T-helper 1 cell (primary cell): ENCODE results near the gene DNM1.

Source experiments
- DNase-seq, 5 donors: peaks; one replicate each; pipeline ENCODE4 v3.0.0-alpha.2; 2012 to 2020
- total RNA-seq, 4 donors: gene quantifications; one replicate each; lab custom pipeline; 2026; lab: John Stamatoyannopoulos, UW

Gene DNM1
- total RNA-seq: 0 to 1.5 (median 0.89) reads per million in 4 donors

DNA sequence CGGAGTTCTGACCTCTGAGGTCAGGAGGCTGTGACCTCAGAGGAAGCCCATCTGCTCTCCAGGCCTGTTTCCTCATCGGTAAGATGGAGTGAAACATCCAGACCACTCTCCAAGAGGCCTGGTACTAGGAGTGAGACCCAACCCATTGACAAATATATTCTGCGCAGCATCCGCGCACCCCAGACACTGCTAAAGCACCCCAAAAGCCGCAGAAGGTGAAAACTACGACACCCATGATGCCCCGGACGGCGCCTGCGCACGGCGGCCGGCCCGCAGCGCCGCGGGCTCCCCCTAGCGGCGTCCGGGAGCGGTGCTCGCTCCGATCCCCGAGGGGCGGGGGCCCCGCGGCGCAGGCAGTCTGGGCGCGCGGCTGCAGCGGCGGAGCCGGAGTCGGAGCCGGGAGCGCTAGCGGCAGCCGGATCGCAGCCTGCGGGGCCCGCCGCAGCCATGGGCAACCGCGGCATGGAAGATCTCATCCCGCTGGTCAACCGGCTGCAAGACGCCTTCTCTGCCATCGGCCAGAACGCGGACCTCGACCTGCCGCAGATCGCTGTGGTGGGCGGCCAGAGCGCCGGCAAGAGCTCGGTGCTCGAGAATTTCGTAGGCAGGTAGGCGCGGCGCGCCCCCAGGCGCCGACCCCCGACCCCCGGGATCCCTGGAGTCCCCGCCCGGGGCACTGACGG, at the start of gene DNM1:
DNM1 (plus strand) TSS at position 356 of the 683 bp plus-strand sequence; CDS start at position 448, 92 bp downstream.
- peak; percentile 54 to 79 (median 56) for DNase-seq

GRCh38 chr9:128153947-128154695, 49.1 kb upstream of the DNM1 start:
- DNase-seq: no peak

- no peak for DNase-seq
Observed at GRCh38 chr9:128155736-128156500, 47.3 kb upstream of the DNM1 start.

- DNase-seq: peak; percentile 32 to 69 (median 53)
Observed at GRCh38 chr9:128159522-128159783, 43.7 kb upstream of the DNM1 start.

GRCh38 chr9:128159784-128160602, 43.2 kb upstream of the DNM1 start, which contains the start of gene BBLN:
TSS of gene BBLN (plus strand) at chr9:128160265. CDS start at chr9:128160408, 143 bp downstream.
- DNase-seq: peak; percentile 87 to 93 (median 91)

GRCh38 chr9:128160603-128160987, 42.6 kb upstream of the DNM1 start:
- DNase-seq: peak in 3 of 5 donors; percentile 10 to 46 (median 17)

DNA sequence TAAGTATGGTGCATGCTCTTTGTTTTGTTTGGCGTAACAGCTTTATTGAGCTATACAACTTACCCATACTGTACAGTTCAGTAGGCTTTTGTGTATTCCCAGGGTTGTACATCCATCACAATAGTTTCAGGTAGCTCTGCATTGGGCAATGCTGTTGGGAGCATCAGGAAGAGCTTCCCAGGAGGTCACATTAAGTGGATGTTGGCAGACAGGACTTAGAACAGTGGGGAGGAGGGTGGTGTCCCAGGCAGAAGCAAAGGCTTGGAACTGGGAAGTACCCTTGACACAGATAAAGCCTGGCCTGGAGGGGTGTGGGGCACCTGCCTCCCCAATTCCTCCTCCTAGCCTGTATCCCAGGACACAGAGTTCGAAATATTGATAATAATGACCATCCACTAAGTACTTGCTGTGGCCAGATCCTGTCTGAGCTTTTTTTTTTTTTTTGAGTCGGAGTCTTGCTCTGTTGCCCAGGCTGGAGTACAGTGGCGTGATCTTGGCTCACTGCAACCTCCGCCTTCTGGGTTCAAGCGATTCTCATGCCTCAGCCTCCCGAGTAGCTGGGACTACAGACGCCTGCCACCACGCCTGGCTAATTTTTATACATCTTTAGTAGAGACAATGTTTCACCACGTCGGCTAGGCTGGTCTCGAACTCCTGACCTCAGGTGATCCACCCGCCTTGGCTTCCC, 41.8 kb upstream of the DNM1 start:
- no peak for DNase-seq

DNA sequence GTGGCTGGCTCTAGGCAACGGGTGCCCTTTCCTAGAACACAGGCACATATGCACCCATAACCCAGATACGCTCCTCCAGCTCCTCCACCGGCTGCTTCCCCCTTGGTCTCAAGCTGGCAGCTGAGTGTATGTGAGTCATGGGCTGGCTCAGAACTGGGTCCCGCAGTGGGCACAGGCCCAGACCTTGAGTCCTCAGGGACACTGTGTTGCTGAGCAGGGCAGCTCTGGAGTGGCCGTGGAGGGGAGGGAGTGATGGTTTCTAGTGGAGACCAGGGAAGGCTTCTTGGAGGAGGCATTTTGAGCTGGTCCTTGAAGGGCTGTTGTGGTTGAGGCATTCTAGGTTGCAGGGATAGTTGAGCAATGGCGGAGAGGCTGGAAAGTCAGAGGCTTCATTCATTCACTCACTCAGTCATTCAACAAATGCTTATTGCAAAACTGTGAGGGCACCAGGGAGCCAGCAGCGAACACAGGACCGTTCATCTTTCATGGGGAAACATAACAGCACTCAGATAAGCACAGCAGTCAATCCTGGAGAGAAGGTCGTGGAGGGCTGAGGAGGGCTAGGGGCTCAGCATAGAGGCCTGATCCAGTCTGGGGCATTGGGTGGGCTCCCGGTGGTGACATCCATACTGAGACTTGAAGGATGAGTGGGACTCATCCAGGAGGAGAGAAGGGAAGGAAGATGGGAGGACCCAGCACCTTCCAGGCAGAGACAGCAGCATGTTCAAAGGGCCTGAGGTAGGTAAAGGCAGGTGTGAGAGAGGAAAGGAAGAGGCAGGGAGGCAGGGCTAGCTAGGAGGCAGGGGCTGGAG, 40.8 kb upstream of the DNM1 start:
- DNase-seq: no peak

GRCh38 chr9:128163027-128163515, 40.1 kb upstream of the DNM1 start:
- DNase-seq: no peak

- DNase-seq: no peak
Observed at GRCh38 chr9:128163523-128164306, 39.5 kb upstream of the DNM1 start.

DNA sequence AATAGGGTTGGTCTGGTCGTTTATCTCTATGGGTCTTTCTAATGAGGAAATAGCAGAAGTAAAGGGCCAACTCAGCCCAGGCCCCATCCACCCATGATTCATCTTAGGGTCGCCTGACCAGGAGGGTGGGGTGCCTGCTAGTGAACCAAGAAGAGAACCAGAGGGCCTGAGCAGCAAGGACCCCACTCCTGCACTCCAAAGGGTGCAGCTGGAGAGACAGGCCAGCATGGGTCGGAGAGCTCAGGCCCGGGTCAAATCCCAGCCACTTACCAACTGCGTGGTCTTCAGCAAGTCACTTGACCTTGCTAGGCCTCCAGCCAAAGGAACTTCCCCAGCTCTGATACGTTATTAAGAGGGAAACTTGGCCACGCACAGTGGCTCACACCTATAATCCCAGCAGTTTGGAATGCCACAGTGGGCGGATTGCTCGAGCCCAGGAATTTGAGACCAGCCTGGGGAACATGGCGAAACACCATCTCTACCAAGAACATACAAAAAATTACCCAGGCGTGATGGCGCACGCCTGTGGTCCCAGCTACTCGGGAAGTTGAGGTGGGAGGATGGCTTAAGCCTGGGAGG, 38.8 kb upstream of the DNM1 start:
- DNase-seq: no peak

DNA sequence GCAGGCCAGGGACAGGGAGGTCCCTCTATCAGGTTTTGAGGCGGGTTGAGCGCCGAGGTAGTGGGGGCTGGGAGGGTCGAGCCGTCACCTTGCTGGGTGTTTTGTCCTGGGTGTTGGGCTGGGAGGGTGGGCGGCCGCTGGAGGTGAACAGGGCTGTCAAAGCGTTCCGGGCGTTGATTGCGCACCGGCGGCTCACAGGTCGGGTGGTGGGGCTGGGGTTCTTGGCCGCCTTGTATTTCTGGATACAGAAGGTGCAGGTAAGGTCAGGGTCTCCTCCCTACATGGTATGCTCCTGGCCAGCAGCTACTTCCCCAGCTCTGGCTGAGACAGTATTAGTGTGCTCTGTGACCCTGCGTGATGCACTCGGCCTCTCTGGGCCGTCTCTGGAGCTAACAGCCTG, 37.0 kb upstream of the DNM1 start:
- no peak for DNase-seq

DNA sequence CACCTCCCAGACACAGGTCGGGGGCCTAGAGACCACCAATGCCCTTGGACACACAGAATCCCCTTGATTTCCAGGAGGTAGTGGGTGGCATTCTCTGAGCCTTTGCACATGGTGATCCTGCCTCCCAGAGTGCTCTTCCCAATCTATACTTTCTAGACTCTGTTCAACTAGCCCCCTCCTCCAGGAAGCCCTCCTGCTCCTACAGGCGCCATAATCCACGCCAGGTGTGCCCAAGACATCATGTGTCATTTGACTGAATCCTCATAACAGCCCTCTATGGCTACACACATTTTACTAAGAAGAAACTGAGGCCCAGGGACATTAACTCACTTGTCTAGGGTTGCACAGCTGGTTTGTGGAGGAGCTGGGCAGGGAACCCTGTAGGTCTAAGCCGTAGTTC, 36.0 kb upstream of the DNM1 start:
- no peak for DNase-seq

GRCh38 chr9:128168731-128169308, 34.4 kb upstream of the DNM1 start:
- no peak for DNase-seq

- no peak for DNase-seq
Observed at GRCh38 chr9:128169492-128169891, 33.7 kb upstream of the DNM1 start.

- DNase-seq: no peak
Observed at GRCh38 chr9:128169925-128170324, 33.3 kb upstream of the DNM1 start.

- no peak for DNase-seq
Observed at GRCh38 chr9:128174062-128174461, 29.1 kb upstream of the DNM1 start.

GRCh38 chr9:128175102-128175563, 28.0 kb upstream of the DNM1 start:
- no peak for DNase-seq

- DNase-seq: no peak
Observed at GRCh38 chr9:128175726-128176125, 27.5 kb upstream of the DNM1 start.
